IMR-90 (cell line): Measurements from ENCODE around the gene RAB19. TPM values are rescaled to one million over a fixed set of nuclear protein-coding genes. Genes with fewer than 3 reads are reported as not detected.

Experiments
- ATAC-seq: fragments of 200-7000 bp; cut with Tn5 transposase; 2 replicates; pipeline ENCODE4 v1.9.1; 2020; ENCODE audit warnings: low read depth, mild to moderate bottlenecking, moderate library complexity
- BruUV-seq: library from RNA; stranded (reverse); fragments of 400-500 nt; replicated peaks from 2 replicates; lab custom pipeline; 2021; lab: Mats Ljungman, UMichigan
- CTCF ChIA-PET: fragments of 300-600 bp; formaldehyde crosslinking; extraction: SDS; loops from one replicate; lab custom pipeline; 2021; ENCODE audit warnings: antibody characterized with exemption; lab: Yijun Ruan, JAX
- POLR2A ChIA-PET: fragments of 300-600 bp; sonication (Branson Sonifier 250); formaldehyde crosslinking; loops from one replicate; lab custom pipeline; 2022; ENCODE audit warnings: antibody characterized with exemption; ENCODE audit not compliant: unreplicated experiment; lab: Charles Lee
- DNase-seq: peaks from one replicate; pipeline ENCODE4 v3.0.0; 2013
- H2AFZ ChIP-seq: replicated peaks from 2 replicates; pipeline ENCODE3; 2013; ENCODE audit warnings: low read length, mild to moderate bottlenecking; ENCODE audit not compliant: poor library complexity
- H2AK5ac ChIP-seq: 2 replicates; pipeline ENCODE4 v1.6.1; 2013; ENCODE audit warnings: low read depth, low read length, inconsistent platforms
- H2AK9ac ChIP-seq: replicated peaks from 2 replicates; pipeline ENCODE3; 2013; ENCODE audit warnings: mild to moderate bottlenecking, low read depth, low read length, moderate library complexity; ENCODE audit not compliant: poor library complexity
- H2BK120ac ChIP-seq: 2 replicates; pipeline ENCODE4 v1.6.1; 2013; ENCODE audit warnings: low read depth, low read length, inconsistent platforms
- H2BK15ac ChIP-seq: 3 replicates; pipeline ENCODE4 v1.6.1; 2013; ENCODE audit warnings: low read depth, low read length, inconsistent platforms
- H2BK20ac ChIP-seq: 2 replicates; pipeline ENCODE4 v1.6.1; 2013; ENCODE audit warnings: low read depth, mild to moderate bottlenecking, inconsistent platforms, low read length, moderate library complexity
- H2BK5ac ChIP-seq: 2 replicates; pipeline ENCODE4 v1.6.1; 2013; ENCODE audit warnings: mild to moderate bottlenecking, low read depth, low read length, inconsistent platforms; ENCODE audit not compliant: poor library complexity, severe bottlenecking
- H3K14ac ChIP-seq: replicated peaks from 2 replicates; pipeline ENCODE4 v1.6.1; 2013; ENCODE audit warnings: low read depth, low read length, inconsistent platforms
- H3K18ac ChIP-seq: 2 replicates; pipeline ENCODE4 v1.6.1; 2013; ENCODE audit warnings: low read depth, low read length, control low read depth
- H3K23ac ChIP-seq: 2 replicates; pipeline ENCODE4 v1.6.1; 2013; ENCODE audit warnings: low read depth, low read length, inconsistent platforms
- H3K27ac ChIP-seq: 2 replicates; pipeline ENCODE4 v1.5.1; 2013; ENCODE audit warnings: mild to moderate bottlenecking, control low read depth, low read length; ENCODE audit not compliant: insufficient read depth
- H3K27me3 ChIP-seq: 2 replicates; pipeline ENCODE4 v1.6.1; 2013; ENCODE audit warnings: low read length; ENCODE audit not compliant: control insufficient read depth, insufficient read depth
- H3K36me3 ChIP-seq: 2 replicates; pipeline ENCODE4 v1.6.1; 2013; ENCODE audit warnings: low read length, mixed read lengths; ENCODE audit not compliant: control insufficient read depth, insufficient read depth
- H3K4ac ChIP-seq: 2 replicates; pipeline ENCODE4 v1.6.1; 2013; ENCODE audit warnings: low read depth, low read length, inconsistent platforms
- H3K4me1 ChIP-seq: 2 replicates; pipeline ENCODE4 v1.6.1; 2013; ENCODE audit warnings: low read length, mixed read lengths; ENCODE audit not compliant: control insufficient read depth, insufficient read depth
- H3K4me2 ChIP-seq: 2 replicates; pipeline ENCODE4 v1.6.1; 2013; ENCODE audit warnings: low read depth, mild to moderate bottlenecking, control low read depth, low read length, moderate library complexity
- H3K4me3 ChIP-seq: 2 replicates; pipeline ENCODE4 v1.5.1; 2013; ENCODE audit warnings: low read depth, mild to moderate bottlenecking, control low read depth, low read length, moderate library complexity; ENCODE audit not compliant: insufficient read depth
- H3K56ac ChIP-seq: 2 replicates; pipeline ENCODE4 v1.6.1; 2013; ENCODE audit warnings: low read length, inconsistent platforms; ENCODE audit not compliant: insufficient read depth; ENCODE audit errors: extremely low read depth
- H3K79me1 ChIP-seq, 2 experiments: 2 replicates each; pipeline ENCODE4 v1.6.1; 2013; ENCODE audit warnings: low read length in 2 of 2, inconsistent platforms in 1 of 2, low read depth in 1 of 2
- H3K9ac ChIP-seq: 2 replicates; pipeline ENCODE4 v1.6.1; 2013; ENCODE audit warnings: low read depth, low read length, control low read depth
- H3K9me1 ChIP-seq: 2 replicates; pipeline ENCODE4 v1.6.1; 2013; ENCODE audit warnings: low read length, inconsistent platforms; ENCODE audit not compliant: insufficient read depth
- H3K9me3 ChIP-seq: 2 replicates; pipeline ENCODE4 v1.6.1; 2013; ENCODE audit warnings: low read length; ENCODE audit not compliant: control insufficient read depth, insufficient read depth
- H4K20me1 ChIP-seq: 2 replicates; pipeline ENCODE4 v1.6.1; 2013; ENCODE audit warnings: low read length, inconsistent platforms; ENCODE audit not compliant: insufficient read depth
- H4K5ac ChIP-seq: 2 replicates; pipeline ENCODE4 v1.6.1; 2013; ENCODE audit warnings: mild to moderate bottlenecking, low read depth, low read length, control low read depth
- H4K8ac ChIP-seq, 2 experiments: 2 replicates each; pipeline ENCODE4 v1.6.1; 2013; ENCODE audit warnings: low read depth in 2 of 2, low read length in 2 of 2, control low read depth in 1 of 2, inconsistent platforms in 1 of 2
- H4K91ac ChIP-seq: 2 replicates; pipeline ENCODE4 v1.6.1; 2013; ENCODE audit warnings: low read depth, low read length, inconsistent platforms; ENCODE audit not compliant: insufficient read depth
- BHLHE40 ChIP-seq: fragments of 150-350 bp; IDR thresholded peaks from 2 replicates; pipeline ENCODE4 v1.6.1; 2016; ENCODE audit warnings: mild to moderate bottlenecking, low read depth, low read length
- CEBPB ChIP-seq: IDR thresholded peaks from 2 replicates; pipeline ENCODE4 v1.6.1; 2012; ENCODE audit warnings: low read depth, low read length, improper control_type of control experiment
- CHD1 ChIP-seq: IDR thresholded peaks from 2 replicates; pipeline ENCODE4 v1.6.1; 2012; ENCODE audit warnings: low read depth, low read length, improper control_type of control experiment
- CTCF ChIP-seq: conservative IDR thresholded peaks from 2 replicates; pipeline ENCODE4 v1.5.1; 2012; ENCODE audit warnings: mild to moderate bottlenecking, low read depth, low read length, improper control_type of control experiment
- ELK1 ChIP-seq: fragments of 150-350 bp; IDR thresholded peaks from 2 replicates; pipeline ENCODE4 v1.6.1; 2016; ENCODE audit warnings: low read depth, mild to moderate bottlenecking, low read length, moderate library complexity, borderline replicate concordance
- FOS ChIP-seq: fragments of 150-350 bp; IDR thresholded peaks from 2 replicates; pipeline ENCODE4 v1.6.1; 2016; ENCODE audit warnings: low read depth, low read length
- MAFK ChIP-seq: IDR thresholded peaks from 2 replicates; pipeline ENCODE4 v1.6.1; 2012; ENCODE audit warnings: low read depth, low read length, improper control_type of control experiment
- MAZ ChIP-seq: IDR thresholded peaks from 2 replicates; pipeline ENCODE4 v1.6.1; 2012; ENCODE audit warnings: low read depth, mild to moderate bottlenecking, low read length, improper control_type of control experiment, moderate library complexity, borderline replicate concordance
- MXI1 ChIP-seq: IDR thresholded peaks from 2 replicates; pipeline ENCODE4 v1.6.1; 2012; ENCODE audit warnings: low read depth, mild to moderate bottlenecking, low read length, moderate library complexity, borderline replicate concordance
- NFE2L2 ChIP-seq: fragments of 150-350 bp; IDR thresholded peaks from 2 replicates; pipeline ENCODE4 v1.6.1; 2016; ENCODE audit warnings: low read depth, mild to moderate bottlenecking, low read length
- POLR2A ChIP-seq: IDR thresholded peaks from 2 replicates; pipeline ENCODE4 v1.6.1; 2012; ENCODE audit warnings: mild to moderate bottlenecking, low read depth, low read length
- RAD21 ChIP-seq: IDR thresholded peaks from 2 replicates; pipeline ENCODE4 v1.6.1; 2012; ENCODE audit warnings: low read length, improper control_type of control experiment
- RCOR1 ChIP-seq: IDR thresholded peaks from 2 replicates; pipeline ENCODE4 v1.6.1; 2012; ENCODE audit warnings: mild to moderate bottlenecking, low read length, improper control_type of control experiment; ENCODE audit not compliant: insufficient replicate concordance
- RFX5 ChIP-seq: IDR thresholded peaks from 2 replicates; pipeline ENCODE4 v1.8.0; 2012; ENCODE audit warnings: low read depth, mild to moderate bottlenecking, low read length, moderate library complexity
- SMC3 ChIP-seq: fragments of 150-350 bp; IDR thresholded peaks from 2 replicates; pipeline ENCODE4 v1.6.1; 2016; ENCODE audit warnings: low read depth, mild to moderate bottlenecking, antibody characterized with exemption, low read length, moderate library complexity
- USF2 ChIP-seq: fragments of 150-350 bp; IDR thresholded peaks from 2 replicates; pipeline ENCODE4 v1.6.1; 2017; ENCODE audit warnings: mild to moderate bottlenecking, antibody characterized with exemption, low read length, low read depth
- WGBS, 2 experiments: methylation state at CpG; one replicate each; pipeline versions ENCODE4 v1.1.5 to v1.1.7; 2013; ENCODE audit warnings: missing lambda C conversion rate in 2 of 2; ENCODE audit not compliant: insufficient read length in 1 of 2; ENCODE audit errors: extremely low coverage in 2 of 2; 5-methylcytosine and 5-hydroxymethylcytosine counted together
- dilution Hi-C: fragments of 300-500 bp; cut with HindIII; formaldehyde crosslinking; loops from one replicate; pipeline ENCODE4 v1.14.3; 2018; ENCODE audit warnings: low sequenced_read_pairs; ENCODE audit not compliant: unreplicated experiment
- in situ Hi-C: fragments of 300-500 bp; cut with MboI; formaldehyde crosslinking; loops from 3 replicates; pipeline ENCODE4 v1.14.3; 2019; ENCODE audit warnings: low sequenced_read_pairs, inconsistent platforms, mixed read lengths
- intact Hi-C: fragments of 100-400 bp; cut with micrococcal nuclease; formaldehyde crosslinking; loops from 2 replicates; pipeline ENCODE4 v1.10.0; 2022
- polyA plus RNA-seq, 3 experiments: library from polyadenylated mRNA; depleted of rRNA; stranded (reverse); fragments of >200 nt; gene quantifications; 2 replicates each; pipeline ENCODE4 v1.2.3, GENCODE V29; 2012; ENCODE audit warnings: low replicate concordance in 1 of 3
- total RNA-seq: library from RNA; depleted of rRNA; stranded (reverse); fragments of >200 nt; gene quantifications from 2 replicates; pipeline ENCODE4 v1.2.3, GENCODE V29; 2012

Gene RAB19
- total and polyA plus RNA-seq, 2 of the 4 experiments (the other 2 are of a cell fraction): not detected

- ATAC-seq: no peak
- Histone ChIP-seq H3K23ac (no peak overlapping the region), H4K5ac (no peak overlapping the region), H3K4me3 (no peak overlapping the region), H2BK5ac (no peak overlapping the region), H3K56ac (no peak overlapping the region), H3K18ac (no peak overlapping the region), H4K20me1 (no peaks in the 10 kb centered on the region; the same call in 1 of the 2 replicates), H2AFZ (no peak overlapping the region), H3K79me1 (peaks cover 13 to 25% of the 10 kb centered on the region in 2 experiments; a peak in 2 of 4 replicates), H3K36me3 (peaks cover 44% of the 10 kb centered on the region), H3K14ac (no peak overlapping the region), H4K91ac (no peak overlapping the region), H3K4ac (no peak overlapping the region), H3K4me2 (no peak overlapping the region), H2AK5ac (no peak overlapping the region), H3K27me3 (no peaks in the 10 kb centered on the region), H2BK20ac (no peak overlapping the region), H2BK15ac (no peak overlapping the region), H3K9ac (no peak overlapping the region), H3K9me1 (peaks cover 3% of the 10 kb centered on the region; the same call in 1 of the 2 replicates), H3K27ac (no peak overlapping the region), H2AK9ac (no peak overlapping the region), H3K4me1 (no peaks in the 10 kb centered on the region), H4K8ac (no peak overlapping the region), H2BK120ac (no peak overlapping the region), H3K9me3 (no peaks in the 10 kb centered on the region)
- 80% methylated on average over 1 of the region's 4 CpGs; no CpG with 5 or more reads in 1 of the 2 experiments for WGBS, 2 experiments
- no TSS peak for BruUV-seq
- intact Hi-C loops (no loop called here), in situ Hi-C loops (no loop called here), dilution Hi-C loops (no loop called here)
- POLR2A ChIA-PET: interaction anchor here (0.6 kb wide), 1 partner anchor 22 kb away, joined by 4 read pairs; no protein-coding TSS in a partner anchor
- CTCF ChIA-PET: no interaction called here
- no peak for DNase-seq
- TF ChIP-seq RAD21 (no peak), CHD1 (no peak), CTCF (no peak), POLR2A (no peak), FOS (no peak), RCOR1 (no peak), RFX5 (no peak), NFE2L2 (no peak), MXI1 (no peak), MAZ (no peak), USF2 (no peak), ELK1 (no peak), SMC3 (no peak), CEBPB (no peak), MAFK (no peak), BHLHE40 (no peak)
Observed at GRCh38 chr7:140455743-140456142, 51.9 kb downstream of the RAB19 start.
